A673 (cell line): ENCODE measurements around the gene MMP14.

ENCODE experiments used
- EZH2 ChIP-seq: fragments of 200-600 bp; sonication (generic); IDR thresholded peaks from 2 replicates; pipeline ENCODE4 v1.6.1; 2017; ENCODE audit warnings: borderline replicate concordance, low read depth, mild to moderate bottlenecking, mixed read lengths, antibody characterized with exemption, low read length; ENCODE audit not compliant: poor library complexity, severe bottlenecking
- TF ChIP-seq, protein P1 (sequence below): fragments of 300-800, 200-600 bp; sonication (generic); conservative IDR thresholded peaks from 2 replicates; pipeline ENCODE4 v1.5.1; 2017; ENCODE audit warnings: low read depth, mild to moderate bottlenecking, antibody characterized with exemption, low read length, moderate library complexity, mixed read lengths

DNA sequence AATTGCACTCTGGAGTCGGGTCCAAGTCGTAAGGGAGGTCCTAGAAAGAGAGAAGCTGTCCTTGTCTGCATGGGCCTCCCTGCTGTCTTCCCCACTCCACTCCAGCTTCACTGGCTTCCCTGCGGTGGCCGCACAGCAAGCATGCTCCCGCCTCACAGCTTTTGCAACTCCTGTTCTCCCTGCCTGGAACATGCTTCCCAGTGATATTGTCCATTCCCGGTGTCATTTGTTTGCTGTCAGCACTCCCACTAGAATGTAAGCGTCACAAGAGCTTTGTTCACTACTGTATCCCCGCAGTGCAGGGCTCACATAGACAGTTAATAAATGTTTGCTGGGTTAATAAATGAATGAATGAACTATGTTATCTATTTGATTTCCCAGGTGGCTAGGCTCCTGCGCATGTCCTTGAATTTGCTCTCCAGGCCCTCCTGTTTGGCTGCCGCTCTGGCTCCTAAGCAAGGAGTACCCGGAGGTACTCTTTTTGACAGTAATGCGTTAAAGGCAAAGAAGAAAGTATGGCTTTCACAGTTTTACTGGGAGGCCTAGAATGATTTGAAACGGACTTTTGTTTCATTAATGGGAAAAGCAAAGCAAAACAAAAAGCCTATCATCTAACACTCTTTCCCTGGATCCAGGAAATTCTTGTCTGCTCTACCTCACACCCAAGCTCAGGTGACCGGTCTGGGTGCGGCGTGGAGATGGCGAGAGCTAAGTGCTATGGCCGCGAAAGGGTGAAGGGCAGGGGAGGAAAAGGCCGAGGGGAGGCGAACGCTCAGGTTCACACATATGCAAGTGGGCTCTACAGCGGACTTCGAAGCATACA is 15.0 kb upstream of the MMP14 start:
- TF ChIP-seq EZH2, result no peak
- TF ChIP-seq, protein P1, sequence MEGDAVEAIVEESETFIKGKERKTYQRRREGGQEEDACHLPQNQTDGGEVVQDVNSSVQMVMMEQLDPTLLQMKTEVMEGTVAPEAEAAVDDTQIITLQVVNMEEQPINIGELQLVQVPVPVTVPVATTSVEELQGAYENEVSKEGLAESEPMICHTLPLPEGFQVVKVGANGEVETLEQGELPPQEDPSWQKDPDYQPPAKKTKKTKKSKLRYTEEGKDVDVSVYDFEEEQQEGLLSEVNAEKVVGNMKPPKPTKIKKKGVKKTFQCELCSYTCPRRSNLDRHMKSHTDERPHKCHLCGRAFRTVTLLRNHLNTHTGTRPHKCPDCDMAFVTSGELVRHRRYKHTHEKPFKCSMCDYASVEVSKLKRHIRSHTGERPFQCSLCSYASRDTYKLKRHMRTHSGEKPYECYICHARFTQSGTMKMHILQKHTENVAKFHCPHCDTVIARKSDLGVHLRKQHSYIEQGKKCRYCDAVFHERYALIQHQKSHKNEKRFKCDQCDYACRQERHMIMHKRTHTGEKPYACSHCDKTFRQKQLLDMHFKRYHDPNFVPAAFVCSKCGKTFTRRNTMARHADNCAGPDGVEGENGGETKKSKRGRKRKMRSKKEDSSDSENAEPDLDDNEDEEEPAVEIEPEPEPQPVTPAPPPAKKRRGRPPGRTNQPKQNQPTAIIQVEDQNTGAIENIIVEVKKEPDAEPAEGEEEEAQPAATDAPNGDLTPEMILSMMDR, result no peak
